H9 (cell line): ENCODE measurements around the gene SPIB. TPM values are rescaled to one million over a fixed set of nuclear protein-coding genes. Genes with fewer than 3 reads are reported as not detected.

Source experiments
- DNase-seq: peaks from one replicate; pipeline ENCODE4 v3.0.0-alpha.2; 2017
- H2AFZ ChIP-seq: one replicate; pipeline ENCODE4 v1.6.1; 2013; ENCODE audit warnings: mild to moderate bottlenecking, low read length, control low read depth, moderate library complexity
- H2AK5ac ChIP-seq: 2 replicates; pipeline ENCODE4 v1.6.1; 2013; ENCODE audit warnings: low read length, control low read depth, mixed read lengths; ENCODE audit not compliant: insufficient read length
- H2BK120ac ChIP-seq: one replicate; pipeline ENCODE4 v1.6.1; 2013; ENCODE audit warnings: low read depth, mild to moderate bottlenecking, low read length, control low read depth, inconsistent platforms; ENCODE audit not compliant: poor library complexity, severe bottlenecking
- H2BK12ac ChIP-seq: 2 replicates; pipeline ENCODE4 v1.6.1; 2013; ENCODE audit warnings: low read length, control low read depth, mixed read lengths, low read depth; ENCODE audit not compliant: insufficient read length
- H2BK15ac ChIP-seq: 2 replicates; pipeline ENCODE4 v1.6.1; 2013; ENCODE audit warnings: low read depth, low read length, control low read depth
- H2BK20ac ChIP-seq: one replicate; pipeline ENCODE4 v1.6.1; 2013; ENCODE audit warnings: low read depth, mild to moderate bottlenecking, low read length, control low read depth, inconsistent platforms; ENCODE audit not compliant: poor library complexity, severe bottlenecking
- H2BK5ac ChIP-seq: 2 replicates; pipeline ENCODE4 v1.6.1; 2013; ENCODE audit warnings: low read length, control low read depth, mixed read lengths; ENCODE audit not compliant: insufficient read length
- H3K14ac ChIP-seq: 2 replicates; pipeline ENCODE4 v1.6.1; 2013; ENCODE audit warnings: low read length, control low read depth; ENCODE audit not compliant: insufficient read depth
- H3K18ac ChIP-seq: 2 replicates; pipeline ENCODE4 v1.6.1; 2013; ENCODE audit warnings: low read depth, mild to moderate bottlenecking, mixed read lengths, low read length, control low read depth; ENCODE audit not compliant: insufficient read length
- H3K23ac ChIP-seq: 2 replicates; pipeline ENCODE4 v1.6.1; 2013; ENCODE audit warnings: low read length, control low read depth, mixed read lengths, low read depth; ENCODE audit not compliant: insufficient read length
- H3K23me2 ChIP-seq: 2 replicates; pipeline ENCODE4 v1.6.1; 2013; ENCODE audit warnings: low read depth, mild to moderate bottlenecking, mixed read lengths, low read length, control low read depth; ENCODE audit not compliant: insufficient read length, poor library complexity, severe bottlenecking
- H3K27ac ChIP-seq: 2 replicates; pipeline ENCODE4 v1.5.1; 2013; ENCODE audit warnings: low read length, control low read depth, mixed read lengths, low read depth; ENCODE audit not compliant: insufficient read length
- H3K27me3 ChIP-seq: 2 replicates; pipeline ENCODE4 v1.6.1; 2013; ENCODE audit warnings: low read length, control low read depth, inconsistent platforms; ENCODE audit not compliant: insufficient read depth
- H3K4ac ChIP-seq: 2 replicates; pipeline ENCODE4 v1.6.1; 2013; ENCODE audit warnings: low read depth, mild to moderate bottlenecking, control low read depth, inconsistent platforms, low read length, moderate library complexity
- H3K4me1 ChIP-seq: 2 replicates; pipeline ENCODE4 v1.6.1; 2013; ENCODE audit warnings: low read length, control low read depth, inconsistent platforms; ENCODE audit not compliant: insufficient read depth
- H3K4me2 ChIP-seq: 2 replicates; pipeline ENCODE4 v1.6.1; 2013; ENCODE audit warnings: low read length, control low read depth, mixed read lengths; ENCODE audit not compliant: insufficient read length, insufficient read depth
- H3K56ac ChIP-seq: 2 replicates; pipeline ENCODE4 v1.6.1; 2013; ENCODE audit warnings: low read depth, mild to moderate bottlenecking, mixed read lengths, low read length, control low read depth; ENCODE audit not compliant: insufficient read length
- H3K79me1 ChIP-seq: 2 replicates; pipeline ENCODE4 v1.6.1; 2013; ENCODE audit warnings: low read depth, mild to moderate bottlenecking, moderate library complexity, low read length, control low read depth, inconsistent platforms; ENCODE audit not compliant: insufficient read depth, poor library complexity, severe bottlenecking
- H3K79me2 ChIP-seq: 2 replicates; pipeline ENCODE4 v1.6.1; 2013; ENCODE audit warnings: low read length, control low read depth, inconsistent platforms; ENCODE audit not compliant: insufficient read depth
- H3K9ac ChIP-seq: 2 replicates; pipeline ENCODE4 v1.6.1; 2013; ENCODE audit warnings: low read length, control low read depth, mixed read lengths; ENCODE audit not compliant: insufficient read length; ENCODE audit errors: extremely low read depth
- H3K9me3 ChIP-seq: one replicate; pipeline ENCODE4 v1.6.1; 2013; ENCODE audit warnings: low read depth, low read length, inconsistent platforms; ENCODE audit not compliant: control insufficient read depth
- H3T11ph ChIP-seq: one replicate; pipeline ENCODE4 v1.6.1; 2013; ENCODE audit warnings: mild to moderate bottlenecking, low read length, control low read depth, inconsistent platforms
- H4K20me1 ChIP-seq: one replicate; pipeline ENCODE4 v1.6.1; 2013; ENCODE audit not compliant: control insufficient read depth, insufficient read length, insufficient read depth
- H4K5ac ChIP-seq: 2 replicates; pipeline ENCODE4 v1.6.1; 2013; ENCODE audit warnings: low read depth, mild to moderate bottlenecking, mixed read lengths, low read length, control low read depth; ENCODE audit not compliant: insufficient read length
- H4K8ac ChIP-seq: replicated peaks from 2 replicates; pipeline ENCODE4 v1.6.1; 2013; ENCODE audit warnings: low read length, control low read depth, mixed read lengths, low read depth; ENCODE audit not compliant: insufficient read length
- H4K91ac ChIP-seq: 2 replicates; pipeline ENCODE4 v1.6.1; 2013; ENCODE audit warnings: low read depth, mild to moderate bottlenecking, moderate library complexity, mixed read lengths, low read length, control low read depth; ENCODE audit not compliant: insufficient read length
- H3K27ac Mint-ChIP-seq, 3 experiments: 2 replicates in 2 of 3; 3 replicates in 1 of 3; pipeline ENCODE4 v1.8.0; 2020 to 2021; ENCODE audit warnings: mixed read lengths in 3 of 3, mild to moderate bottlenecking in 1 of 3, moderate library complexity in 1 of 3
- H3K27me3 Mint-ChIP-seq: 2 replicates; pipeline ENCODE4 v1.8.0; 2021; ENCODE audit warnings: low read depth, mild to moderate bottlenecking, moderate library complexity, mixed read lengths
- H3K36me3 Mint-ChIP-seq, 3 experiments: 2 replicates in 2 of 3; 3 replicates in 1 of 3; pipeline ENCODE4 v1.8.0; 2020 to 2021; ENCODE audit warnings: low read depth in 3 of 3, mixed read lengths in 3 of 3; ENCODE audit not compliant: insufficient read depth in 1 of 3
- H3K4me1 Mint-ChIP-seq, 2 experiments: 2 replicates each; pipeline ENCODE4 v1.8.0; 2020; ENCODE audit warnings: mixed read lengths in 2 of 2
- H3K4me3 Mint-ChIP-seq, 2 experiments: 2 replicates in 1 of 2; 3 replicates in 1 of 2; pipeline ENCODE4 v1.8.0; 2020 to 2021; ENCODE audit warnings: mild to moderate bottlenecking in 2 of 2, mixed read lengths in 2 of 2, moderate library complexity in 1 of 2
- H3K9me3 Mint-ChIP-seq, 2 experiments: 2 replicates in 1 of 2; 3 replicates in 1 of 2; pipeline ENCODE4 v1.8.0; 2020; ENCODE audit warnings: mild to moderate bottlenecking in 2 of 2, mixed read lengths in 2 of 2, moderate library complexity in 1 of 2
- CTCF ChIP-seq: fragments of 200-600 bp; sonication (generic); conservative IDR thresholded peaks from 3 replicates; pipeline ENCODE4 v1.8.0; 2021; ENCODE audit warnings: antibody characterized with exemption, mild to moderate bottlenecking
- WGBS: extraction: QIAGEN DNeasy Blood & Tissue Kit; methylation state at CpG from one replicate; pipeline ENCODE4 v1.1.7; 2013; ENCODE audit warnings: missing lambda C conversion rate, low lambda C conversion rate, mixed read lengths; ENCODE audit not compliant: insufficient read length; ENCODE audit errors: extremely low coverage; 5-methylcytosine and 5-hydroxymethylcytosine counted together
- total RNA-seq: library from RNA; stranded (reverse); gene quantifications from 2 replicates; pipeline ENCODE4 v1.2.1, GENCODE V29; 2021

SPIB gene
- total RNA-seq, 1 experiment from 2014 or later, result 33.3 TPM

GRCh38 chr19:50380751-50381151, 38.0 kb upstream of the SPIB start:
- no peaks in the 10 kb centered on the region for H4K20me1 ChIP-seq
- H3K4ac ChIP-seq, result no peak overlapping the region
- peaks cover 32 to 52% (median 47%) of the 10 kb centered on the region in 3 experiments; a peak in 6 of 7 replicates for H3K36me3 Mint-ChIP-seq
- H3K23me2 ChIP-seq, result peaks cover 14% of the 10 kb centered on the region
- no peak overlapping the region for H3T11ph ChIP-seq
- H3K27me3 Mint-ChIP-seq, result no peaks in the 10 kb centered on the region; the same call in 1 of the 2 replicates
- peaks cover 2% of the 10 kb centered on the region for H3K79me1 ChIP-seq
- no peak overlapping the region for H3K18ac ChIP-seq
- H3K4me1 Mint-ChIP-seq, result peaks cover 15 to 26% of the 10 kb centered on the region in 2 experiments
- no peaks in the 10 kb centered on the region for H3K9me3 ChIP-seq
- H3K56ac ChIP-seq, result no peak overlapping the region
- H3K79me2 ChIP-seq, result peaks cover 7% of the 10 kb centered on the region; the same call in 1 of the 2 replicates
- H4K91ac ChIP-seq, result no peak overlapping the region
- no peak overlapping the region for H2BK120ac ChIP-seq
- H2BK20ac ChIP-seq, result no peak overlapping the region
- H3K4me2 ChIP-seq, result no peak overlapping the region
- H3K4me1 ChIP-seq, result no peaks in the 10 kb centered on the region
- no peak overlapping the region for H3K27ac Mint-ChIP-seq
- H2AFZ ChIP-seq, result no peak overlapping the region
- no peak for TF ChIP-seq CTCF
- no peak overlapping the region for H3K4me3 Mint-ChIP-seq
- no peaks in the 10 kb centered on the region for H3K27me3 ChIP-seq
- H3K9me3 Mint-ChIP-seq, result peaks cover 0 to 4% of the 10 kb centered on the region in 2 experiments; a peak in 2 of 5 replicates
- H3K14ac ChIP-seq, result no peak overlapping the region
- H4K8ac ChIP-seq, result no peak overlapping the region
- no peak overlapping the region for H2BK12ac ChIP-seq
- no peak overlapping the region for H4K5ac ChIP-seq
- H2BK5ac ChIP-seq, result no peak overlapping the region
- H3K27ac ChIP-seq, result no peak overlapping the region
- no peak overlapping the region for H2AK5ac ChIP-seq
- no peak overlapping the region for H3K9ac ChIP-seq
- no peak overlapping the region for H2BK15ac ChIP-seq
- DNase-seq, result no peak
- H3K23ac ChIP-seq, result no peak overlapping the region
- no CpG with 5 or more reads among the region's 8 CpGs for WGBS
